ENCODE data around the gene DPYSL3.

- TF ChIP-seq CTCF (IDR thresholded peaks at IDR 0.05; ENCODE audit: low read depth, low read length), result no peak
- TF ChIP-seq POLR2A (IDR thresholded peaks at IDR 0.05; ENCODE audit: extremely low read depth, insufficient read length), result no peak
Measured at GRCh38 chr5:147360816-147361215, 149.1 kb downstream of the DPYSL3 start.

Measured in NB4 (cell line).